HG03060 (cell line): Measurements from ENCODE around the gene KCNK15.
"Not testable (repeated sequence)": the region's sequence is repeated elsewhere in the genome, so short reads cannot be mapped to it uniquely, and the experiment has no call there.

ENCODE experiments used
- ATAC-seq: cut with Tn5 transposase; IDR thresholded peaks from one replicate; pipeline ENCODE4 v1.9.1; 2021; ENCODE audit warnings: low read depth, moderate number of reproducible peaks; ENCODE audit not compliant: unreplicated experiment

KCNK15 gene

GRCh38 chr20:44745598-44746366 is at the start of gene KCNK15:
TSS of gene KCNK15 (plus strand) at chr20:44745865. CDS start at chr20:44745911, 46 bp downstream.
- no peak for ATAC-seq

GRCh38 chr20:44696315-44696714 is 49.4 kb upstream of the KCNK15 start:
- ATAC-seq: no peak

GRCh38 chr20:44697041-44697440 is 48.6 kb upstream of the KCNK15 start:
- ATAC-seq: not testable (repeated sequence)

- ATAC-seq: no peak
Measured at GRCh38 chr20:44698351-44698750, 47.3 kb upstream of the KCNK15 start.

- no peak for ATAC-seq
Measured at GRCh38 chr20:44700306-44700705, 45.4 kb upstream of the KCNK15 start.

GRCh38 chr20:44701118-44701857 is 44.4 kb upstream of the KCNK15 start:
- ATAC-seq: no peak

- no peak for ATAC-seq
Measured at GRCh38 chr20:44701858-44702256, 43.8 kb upstream of the KCNK15 start.

GRCh38 chr20:44702776-44703175 is 42.9 kb upstream of the KCNK15 start:
- no peak for ATAC-seq

- ATAC-seq: no peak
Measured at GRCh38 chr20:44703183-44703925, 42.3 kb upstream of the KCNK15 start.

- ATAC-seq: no peak
Measured at GRCh38 chr20:44703956-44704488, 41.6 kb upstream of the KCNK15 start.

GRCh38 chr20:44704551-44704971 is 41.1 kb upstream of the KCNK15 start:
- ATAC-seq: no peak

GRCh38 chr20:44705364-44706094 is 40.1 kb upstream of the KCNK15 start:
- ATAC-seq: no peak

GRCh38 chr20:44706301-44707017 is 39.2 kb upstream of the KCNK15 start:
- no peak for ATAC-seq

GRCh38 chr20:44707018-44707579 is 38.6 kb upstream of the KCNK15 start:
- ATAC-seq: no peak

- no peak for ATAC-seq
Measured at GRCh38 chr20:44709380-44709779, 36.3 kb upstream of the KCNK15 start.

- ATAC-seq: no peak
Measured at GRCh38 chr20:44709797-44710196, 35.9 kb upstream of the KCNK15 start.

- ATAC-seq: no peak
Measured at GRCh38 chr20:44711237-44711636, 34.4 kb upstream of the KCNK15 start.

- ATAC-seq: no peak
Measured at GRCh38 chr20:44714102-44714700, 31.5 kb upstream of the KCNK15 start.
